ENCODE results near the gene NRGN. TPM values are rescaled to one million over a fixed set of nuclear protein-coding genes. Genes with fewer than 3 reads are reported as not detected.

NRGN gene
- total RNA-seq, 1 donor from 2014 or later, result 5.4 TPM

Other genes starting within 250 kb of the NRGN start
- not detected in 2 replicates for gene OR8B12, start 196.3 kb upstream of the NRGN start, total RNA-seq
- not detected in 2 replicates for gene OR8A1, start 169.9 kb upstream of the NRGN start, total RNA-seq
- gene PANX3, start 128.5 kb upstream of the NRGN start, total RNA-seq, result not detected in 2 replicates
- gene TBRG1, start 117.1 kb upstream of the NRGN start, total RNA-seq, result 31.0 and 31.6 TPM in 2 replicates
- 5.3 and 6.4 TPM in 2 replicates for gene SIAE, start 66.2 kb upstream of the NRGN start, total RNA-seq
- 1.6 and 2.4 TPM in 2 replicates for gene SPA17, start 66.0 kb upstream of the NRGN start, total RNA-seq
- 0.23 TPM in 1 of 2 replicates, not detected in the other for gene VSIG2, start 12.3 kb downstream of the NRGN start, total RNA-seq
- gene ESAM, start 22.3 kb downstream of the NRGN start, total RNA-seq, result 0.24 TPM in 1 of 2 replicates, not detected in the other
- gene MSANTD2, start 60.5 kb downstream of the NRGN start, total RNA-seq, result 10.6 TPM in 2 replicates
- gene ROBO3, start 125.5 kb downstream of the NRGN start, total RNA-seq, result 6.5 and 7.7 TPM in 2 replicates
- not detected in 2 replicates for gene ROBO4, start 157.9 kb downstream of the NRGN start, total RNA-seq
- gene HEPN1, start 179.3 kb downstream of the NRGN start, total RNA-seq, result not detected in 2 replicates
- not detected in 2 replicates for gene HEPACAM, start 196.1 kb downstream of the NRGN start, total RNA-seq
- 4.1 and 4.5 TPM in 2 replicates for gene CCDC15, start 214.3 kb downstream of the NRGN start, total RNA-seq